ENCODE results near the gene CBFB. TPM values are rescaled to one million over a fixed set of nuclear protein-coding genes. Genes with fewer than 3 reads are reported as not detected.

CBFB gene
- total and polyA plus RNA-seq, 2 experiments from 2014 or later: 26.1 to 26.9 TPM

DNA sequence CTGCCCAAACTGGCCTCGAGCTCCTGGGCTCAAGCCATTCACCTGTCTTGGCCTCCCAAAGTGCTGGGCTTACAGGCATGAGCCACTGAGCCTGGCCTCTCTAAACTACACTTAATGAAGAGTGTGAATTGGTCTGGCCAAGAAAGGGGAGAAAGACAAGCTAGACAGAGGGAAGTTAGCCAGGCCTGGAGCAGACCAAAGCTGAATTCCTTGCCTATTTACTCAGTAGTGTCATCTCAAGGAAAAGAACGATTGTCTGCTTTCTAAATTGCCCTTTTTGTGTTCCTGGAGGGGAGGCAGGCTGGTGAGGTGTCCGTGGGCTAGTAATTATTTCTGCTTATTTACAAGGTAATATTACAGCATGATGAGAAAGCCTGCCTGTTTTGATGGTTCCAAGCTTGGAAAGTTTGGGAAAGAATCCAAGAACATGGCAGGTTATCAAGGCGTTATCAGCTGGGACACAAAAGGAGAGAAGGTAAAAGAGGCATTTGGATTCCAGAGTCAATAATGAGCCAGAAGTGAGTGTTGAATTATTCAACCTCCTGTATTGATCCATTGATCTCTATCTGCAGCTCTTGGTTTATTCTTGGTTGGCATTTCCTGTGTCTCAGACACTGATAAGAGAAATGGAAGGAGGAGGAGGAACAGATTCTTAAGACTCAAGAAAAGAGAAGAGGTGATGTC is 6.3 kb upstream of the CBFB start (continued):
- TF ChIP-seq EZH2 (IDR thresholded peaks at IDR 0.05; ENCODE audit: low read depth, unreplicated experiment) (no peak), EZH2phosphoT487 (IDR thresholded peaks at IDR 0.05; ENCODE audit: unreplicated experiment) (no peak), ZNF331 (CRISPR knock-in tag; IDR thresholded peaks at IDR 0.05; ENCODE audit: low read depth) (no peak), CREB1 (CRISPR knock-in tag; IDR thresholded peaks at IDR 0.05; ENCODE audit: low read depth) (no peak), POLR2AphosphoS5 (IDR thresholded peaks at IDR 0.05; ENCODE audit: low read depth) (no peak)

DNA sequence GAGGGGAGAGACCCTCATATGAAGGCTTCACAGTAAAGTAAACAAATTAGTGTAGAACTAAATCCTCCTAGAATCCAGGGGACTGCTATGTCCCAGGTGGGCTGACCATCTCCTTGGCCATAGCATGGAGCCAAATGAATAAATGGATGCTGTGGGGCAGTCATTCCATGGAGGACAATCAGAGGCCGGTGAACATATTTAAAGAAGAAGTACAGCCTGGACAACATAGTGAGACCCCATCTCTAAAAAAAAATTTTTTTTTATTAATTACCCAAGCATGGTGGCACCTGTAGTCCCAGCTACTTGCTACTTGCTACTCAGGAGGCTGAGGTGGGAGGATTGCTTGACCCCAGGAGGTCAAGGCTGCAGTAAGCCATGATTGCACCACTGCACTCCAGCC is 5.3 kb upstream of the CBFB start:
- Mint-ChIP-seq H3K9me3 (no peaks in the 10 kb centered on the region), H3K27ac (no peak overlapping the region), H3K36me3 (ENCODE audit: low read depth) (no peaks in the 10 kb centered on the region)
- TF ChIP-seq POLR2AphosphoS5 (IDR thresholded peaks at IDR 0.05; ENCODE audit: low read depth): no peak
- TF ChIP-seq CREB1 (CRISPR knock-in tag; IDR thresholded peaks at IDR 0.05; ENCODE audit: low read depth): no peak
- no peak for TF ChIP-seq NANOG (IDR thresholded peaks at IDR 0.05; ENCODE audit: borderline replicate concordance)
- TF ChIP-seq JUNB (IDR thresholded peaks at IDR 0.05; ENCODE audit: unreplicated experiment): no peak
- TF ChIP-seq, protein P1, sequence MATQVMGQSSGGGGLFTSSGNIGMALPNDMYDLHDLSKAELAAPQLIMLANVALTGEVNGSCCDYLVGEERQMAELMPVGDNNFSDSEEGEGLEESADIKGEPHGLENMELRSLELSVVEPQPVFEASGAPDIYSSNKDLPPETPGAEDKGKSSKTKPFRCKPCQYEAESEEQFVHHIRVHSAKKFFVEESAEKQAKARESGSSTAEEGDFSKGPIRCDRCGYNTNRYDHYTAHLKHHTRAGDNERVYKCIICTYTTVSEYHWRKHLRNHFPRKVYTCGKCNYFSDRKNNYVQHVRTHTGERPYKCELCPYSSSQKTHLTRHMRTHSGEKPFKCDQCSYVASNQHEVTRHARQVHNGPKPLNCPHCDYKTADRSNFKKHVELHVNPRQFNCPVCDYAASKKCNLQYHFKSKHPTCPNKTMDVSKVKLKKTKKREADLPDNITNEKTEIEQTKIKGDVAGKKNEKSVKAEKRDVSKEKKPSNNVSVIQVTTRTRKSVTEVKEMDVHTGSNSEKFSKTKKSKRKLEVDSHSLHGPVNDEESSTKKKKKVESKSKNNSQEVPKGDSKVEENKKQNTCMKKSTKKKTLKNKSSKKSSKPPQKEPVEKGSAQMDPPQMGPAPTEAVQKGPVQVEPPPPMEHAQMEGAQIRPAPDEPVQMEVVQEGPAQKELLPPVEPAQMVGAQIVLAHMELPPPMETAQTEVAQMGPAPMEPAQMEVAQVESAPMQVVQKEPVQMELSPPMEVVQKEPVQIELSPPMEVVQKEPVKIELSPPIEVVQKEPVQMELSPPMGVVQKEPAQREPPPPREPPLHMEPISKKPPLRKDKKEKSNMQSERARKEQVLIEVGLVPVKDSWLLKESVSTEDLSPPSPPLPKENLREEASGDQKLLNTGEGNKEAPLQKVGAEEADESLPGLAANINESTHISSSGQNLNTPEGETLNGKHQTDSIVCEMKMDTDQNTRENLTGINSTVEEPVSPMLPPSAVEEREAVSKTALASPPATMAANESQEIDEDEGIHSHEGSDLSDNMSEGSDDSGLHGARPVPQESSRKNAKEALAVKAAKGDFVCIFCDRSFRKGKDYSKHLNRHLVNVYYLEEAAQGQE (IDR thresholded peaks at IDR 0.05; ENCODE audit: unreplicated experiment): no peak
- TF ChIP-seq STAT1 (IDR thresholded peaks at IDR 0.05; ENCODE audit: unreplicated experiment): no peak
- TF ChIP-seq, protein P2, sequence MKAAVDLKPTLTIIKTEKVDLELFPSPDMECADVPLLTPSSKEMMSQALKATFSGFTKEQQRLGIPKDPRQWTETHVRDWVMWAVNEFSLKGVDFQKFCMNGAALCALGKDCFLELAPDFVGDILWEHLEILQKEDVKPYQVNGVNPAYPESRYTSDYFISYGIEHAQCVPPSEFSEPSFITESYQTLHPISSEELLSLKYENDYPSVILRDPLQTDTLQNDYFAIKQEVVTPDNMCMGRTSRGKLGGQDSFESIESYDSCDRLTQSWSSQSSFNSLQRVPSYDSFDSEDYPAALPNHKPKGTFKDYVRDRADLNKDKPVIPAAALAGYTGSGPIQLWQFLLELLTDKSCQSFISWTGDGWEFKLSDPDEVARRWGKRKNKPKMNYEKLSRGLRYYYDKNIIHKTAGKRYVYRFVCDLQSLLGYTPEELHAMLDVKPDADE (IDR thresholded peaks at IDR 0.05): no peak
- TF ChIP-seq, protein P3, sequence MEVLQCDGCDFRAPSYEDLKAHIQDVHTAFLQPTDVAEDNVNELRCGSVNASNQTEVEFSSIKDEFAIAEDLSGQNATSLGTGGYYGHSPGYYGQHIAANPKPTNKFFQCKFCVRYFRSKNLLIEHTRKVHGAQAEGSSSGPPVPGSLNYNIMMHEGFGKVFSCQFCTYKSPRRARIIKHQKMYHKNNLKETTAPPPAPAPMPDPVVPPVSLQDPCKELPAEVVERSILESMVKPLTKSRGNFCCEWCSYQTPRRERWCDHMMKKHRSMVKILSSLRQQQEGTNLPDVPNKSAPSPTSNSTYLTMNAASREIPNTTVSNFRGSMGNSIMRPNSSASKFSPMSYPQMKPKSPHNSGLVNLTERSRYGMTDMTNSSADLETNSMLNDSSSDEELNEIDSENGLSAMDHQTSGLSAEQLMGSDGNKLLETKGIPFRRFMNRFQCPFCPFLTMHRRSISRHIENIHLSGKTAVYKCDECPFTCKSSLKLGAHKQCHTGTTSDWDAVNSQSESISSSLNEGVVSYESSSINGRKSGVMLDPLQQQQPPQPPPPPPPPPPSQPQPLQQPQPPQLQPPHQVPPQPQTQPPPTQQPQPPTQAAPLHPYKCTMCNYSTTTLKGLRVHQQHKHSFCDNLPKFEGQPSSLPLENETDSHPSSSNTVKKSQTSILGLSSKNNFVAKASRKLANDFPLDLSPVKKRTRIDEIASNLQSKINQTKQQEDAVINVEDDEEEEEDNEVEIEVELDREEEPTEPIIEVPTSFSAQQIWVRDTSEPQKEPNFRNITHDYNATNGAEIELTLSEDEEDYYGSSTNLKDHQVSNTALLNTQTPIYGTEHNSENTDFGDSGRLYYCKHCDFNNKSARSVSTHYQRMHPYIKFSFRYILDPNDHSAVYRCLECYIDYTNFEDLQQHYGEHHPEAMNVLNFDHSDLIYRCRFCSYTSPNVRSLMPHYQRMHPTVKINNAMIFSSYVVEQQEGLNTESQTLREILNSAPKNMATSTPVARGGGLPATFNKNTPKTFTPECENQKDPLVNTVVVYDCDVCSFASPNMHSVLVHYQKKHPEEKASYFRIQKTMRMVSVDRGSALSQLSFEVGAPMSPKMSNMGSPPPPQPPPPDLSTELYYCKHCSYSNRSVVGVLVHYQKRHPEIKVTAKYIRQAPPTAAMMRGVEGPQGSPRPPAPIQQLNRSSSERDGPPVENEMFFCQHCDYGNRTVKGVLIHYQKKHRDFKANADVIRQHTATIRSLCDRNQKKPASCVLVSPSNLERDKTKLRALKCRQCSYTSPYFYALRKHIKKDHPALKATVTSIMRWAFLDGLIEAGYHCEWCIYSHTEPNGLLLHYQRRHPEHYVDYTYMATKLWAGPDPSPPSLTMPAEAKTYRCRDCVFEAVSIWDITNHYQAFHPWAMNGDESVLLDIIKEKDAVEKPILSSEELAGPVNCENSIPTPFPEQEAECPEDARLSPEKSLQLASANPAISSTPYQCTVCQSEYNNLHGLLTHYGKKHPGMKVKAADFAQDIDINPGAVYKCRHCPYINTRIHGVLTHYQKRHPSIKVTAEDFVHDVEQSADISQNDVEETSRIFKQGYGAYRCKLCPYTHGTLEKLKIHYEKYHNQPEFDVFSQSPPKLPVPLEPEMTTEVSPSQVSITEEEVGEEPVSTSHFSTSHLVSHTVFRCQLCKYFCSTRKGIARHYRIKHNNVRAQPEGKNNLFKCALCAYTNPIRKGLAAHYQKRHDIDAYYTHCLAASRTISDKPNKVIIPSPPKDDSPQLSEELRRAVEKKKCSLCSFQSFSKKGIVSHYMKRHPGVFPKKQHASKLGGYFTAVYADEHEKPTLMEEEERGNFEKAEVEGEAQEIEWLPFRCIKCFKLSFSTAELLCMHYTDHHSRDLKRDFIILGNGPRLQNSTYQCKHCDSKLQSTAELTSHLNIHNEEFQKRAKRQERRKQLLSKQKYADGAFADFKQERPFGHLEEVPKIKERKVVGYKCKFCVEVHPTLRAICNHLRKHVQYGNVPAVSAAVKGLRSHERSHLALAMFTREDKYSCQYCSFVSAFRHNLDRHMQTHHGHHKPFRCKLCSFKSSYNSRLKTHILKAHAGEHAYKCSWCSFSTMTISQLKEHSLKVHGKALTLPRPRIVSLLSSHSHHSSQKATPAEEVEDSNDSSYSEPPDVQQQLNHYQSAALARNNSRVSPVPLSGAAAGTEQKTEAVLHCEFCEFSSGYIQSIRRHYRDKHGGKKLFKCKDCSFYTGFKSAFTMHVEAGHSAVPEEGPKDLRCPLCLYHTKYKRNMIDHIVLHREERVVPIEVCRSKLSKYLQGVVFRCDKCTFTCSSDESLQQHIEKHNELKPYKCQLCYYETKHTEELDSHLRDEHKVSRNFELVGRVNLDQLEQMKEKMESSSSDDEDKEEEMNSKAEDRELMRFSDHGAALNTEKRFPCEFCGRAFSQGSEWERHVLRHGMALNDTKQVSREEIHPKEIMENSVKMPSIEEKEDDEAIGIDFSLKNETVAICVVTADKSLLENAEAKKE (CRISPR knock-in tag; IDR thresholded peaks at IDR 0.05): no peak
- TF ChIP-seq ZNF331 (CRISPR knock-in tag; IDR thresholded peaks at IDR 0.05; ENCODE audit: low read depth): no peak
- TF ChIP-seq EZH2 (IDR thresholded peaks at IDR 0.05; ENCODE audit: low read depth, unreplicated experiment): no peak
- TF ChIP-seq, protein P4, sequence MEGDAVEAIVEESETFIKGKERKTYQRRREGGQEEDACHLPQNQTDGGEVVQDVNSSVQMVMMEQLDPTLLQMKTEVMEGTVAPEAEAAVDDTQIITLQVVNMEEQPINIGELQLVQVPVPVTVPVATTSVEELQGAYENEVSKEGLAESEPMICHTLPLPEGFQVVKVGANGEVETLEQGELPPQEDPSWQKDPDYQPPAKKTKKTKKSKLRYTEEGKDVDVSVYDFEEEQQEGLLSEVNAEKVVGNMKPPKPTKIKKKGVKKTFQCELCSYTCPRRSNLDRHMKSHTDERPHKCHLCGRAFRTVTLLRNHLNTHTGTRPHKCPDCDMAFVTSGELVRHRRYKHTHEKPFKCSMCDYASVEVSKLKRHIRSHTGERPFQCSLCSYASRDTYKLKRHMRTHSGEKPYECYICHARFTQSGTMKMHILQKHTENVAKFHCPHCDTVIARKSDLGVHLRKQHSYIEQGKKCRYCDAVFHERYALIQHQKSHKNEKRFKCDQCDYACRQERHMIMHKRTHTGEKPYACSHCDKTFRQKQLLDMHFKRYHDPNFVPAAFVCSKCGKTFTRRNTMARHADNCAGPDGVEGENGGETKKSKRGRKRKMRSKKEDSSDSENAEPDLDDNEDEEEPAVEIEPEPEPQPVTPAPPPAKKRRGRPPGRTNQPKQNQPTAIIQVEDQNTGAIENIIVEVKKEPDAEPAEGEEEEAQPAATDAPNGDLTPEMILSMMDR (conservative IDR thresholded peaks at IDR 0.05; ENCODE audit: low read depth in 2 of 2): no peak

More for the DNA sequence above, 5.3 kb upstream of the CBFB start:
- H3K9me2 ChIP-seq (ENCODE audit: insufficient read depth): no peaks in the 10 kb centered on the region
- no peak overlapping the region for H3K4me3 Mint-ChIP-seq
- H3F3A ChIP-seq (replicated peaks; ENCODE audit: low read depth): no peaks in the 10 kb centered on the region
- H3K36me3 ChIP-seq (ENCODE audit: insufficient read depth): no peaks in the 10 kb centered on the region
- DNase-seq (ENCODE audit: low spot score): no peak
- peaks cover 9% of the 10 kb centered on the region for H3K27me3 Mint-ChIP-seq (ENCODE audit: insufficient read depth, low read depth, poor library complexity)
- no peak overlapping the region for H3K27ac ChIP-seq (ENCODE audit: low read depth)
- H3K4me3 ChIP-seq: no peak overlapping the region
- peaks cover 6% of the 10 kb centered on the region for H3K4me1 Mint-ChIP-seq
- H2AFZ ChIP-seq: no peak overlapping the region
- no peaks in the 10 kb centered on the region for H3K79me2 ChIP-seq (replicated peaks; ENCODE audit: insufficient read depth)
- peaks cover 6% of the 10 kb centered on the region for H3K4me1 ChIP-seq (ENCODE audit: insufficient read depth)
- no peak overlapping the region for H3K4me2 ChIP-seq
- no peak for ATAC-seq
- H4K20me1 ChIP-seq (replicated peaks; ENCODE audit: insufficient read depth): no peaks in the 10 kb centered on the region
- no peaks in the 10 kb centered on the region; the same call in 1 of the 2 replicates for H3K27me3 ChIP-seq (ENCODE audit: insufficient read depth)

All from GM23338 (cell line).